Measurements from ENCODE around the gene ARHGEF38.

Gene ARHGEF38

DNA sequence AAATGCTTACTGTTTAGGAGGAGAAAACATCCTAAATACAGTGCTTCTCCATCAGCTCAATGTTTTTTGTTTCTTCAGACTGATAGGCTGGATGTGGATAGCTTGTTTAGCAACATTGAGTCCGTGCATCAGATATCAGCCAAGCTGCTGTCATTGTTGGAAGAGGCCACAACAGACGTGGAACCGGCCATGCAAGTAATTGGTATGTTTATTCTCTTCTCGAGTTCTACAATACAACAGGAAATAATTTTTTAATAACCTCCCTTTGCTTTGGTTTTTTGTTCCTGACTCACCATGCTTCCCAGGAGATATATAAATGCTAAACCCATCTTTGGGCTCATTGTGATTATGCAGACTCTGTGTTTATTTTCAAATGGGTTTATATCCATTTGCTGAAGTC, 60.9 kb downstream of the ARHGEF38 start:
- no peak for DNase-seq (ENCODE audit: low spot score)

GRCh38 chr4:105619188-105619931, 66.9 kb downstream of the ARHGEF38 start:
- DNase-seq (ENCODE audit: low spot score): no peak

- DNase-seq (ENCODE audit: low spot score): no peak
Measured at GRCh38 chr4:105620640-105621323, 68.4 kb downstream of the ARHGEF38 start.

DNA sequence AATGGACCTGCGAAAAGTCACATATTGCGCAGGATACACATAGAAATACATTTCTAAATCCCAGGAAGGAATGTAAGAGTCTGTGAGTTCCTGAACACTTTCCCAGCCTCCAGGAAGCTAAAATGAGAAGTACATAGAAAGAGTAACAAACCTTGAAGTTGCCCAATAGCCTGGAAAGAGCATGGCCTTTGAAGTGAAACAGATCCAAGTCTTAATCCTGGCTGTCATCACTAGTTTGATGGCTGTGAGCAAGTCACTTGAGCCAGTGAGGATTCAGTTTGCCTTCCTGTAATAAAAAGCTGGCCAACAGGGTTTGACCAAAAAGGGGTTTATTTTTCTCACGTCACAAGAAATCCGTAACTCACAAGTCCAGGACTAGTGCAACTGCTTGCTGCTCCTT, 69.8 kb downstream of the ARHGEF38 start:
- no peak for DNase-seq (ENCODE audit: low spot score)

DNA sequence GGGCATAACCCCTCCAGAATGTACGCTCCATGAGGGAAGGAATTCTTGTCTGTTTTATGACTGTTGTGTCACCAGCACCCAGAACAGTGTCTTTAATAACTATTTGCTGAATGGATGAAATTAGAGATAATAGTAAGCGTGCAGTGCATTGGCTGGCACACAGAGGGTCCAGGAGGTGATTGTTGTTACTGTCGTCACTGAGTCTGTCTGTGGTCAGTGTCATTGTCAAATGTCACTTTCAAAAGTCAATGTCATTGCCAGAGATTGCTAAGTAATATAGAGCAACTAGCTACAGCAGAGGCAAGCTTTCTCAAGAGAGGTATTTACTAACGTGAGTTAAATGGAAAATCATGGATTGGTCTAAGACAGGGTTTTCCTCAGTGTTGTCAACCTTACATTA, 70.7 kb downstream of the ARHGEF38 start:
- no peak for DNase-seq (ENCODE audit: low spot score)

DNA sequence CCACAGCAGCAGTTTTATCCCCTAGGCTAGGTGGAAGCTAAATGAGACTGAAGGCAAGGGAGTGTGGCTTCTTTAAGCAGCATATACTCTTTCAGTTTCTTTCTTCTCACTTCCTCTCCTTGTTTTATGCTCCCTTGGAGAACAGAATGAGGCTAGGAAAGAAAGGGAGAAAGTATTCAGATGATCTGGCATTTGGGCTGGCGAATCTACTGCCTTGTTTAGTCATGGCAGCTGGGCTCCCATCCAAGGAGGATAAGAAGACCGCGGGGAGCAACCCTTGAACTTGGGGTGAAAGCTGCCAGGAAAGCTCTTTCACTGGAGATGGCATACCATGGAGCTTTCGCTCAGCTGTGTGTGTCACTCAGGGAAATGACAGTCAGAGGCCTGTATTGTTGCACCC, 72.1 kb downstream of the ARHGEF38 start:
- no peak for DNase-seq (ENCODE audit: low spot score)

DNA sequence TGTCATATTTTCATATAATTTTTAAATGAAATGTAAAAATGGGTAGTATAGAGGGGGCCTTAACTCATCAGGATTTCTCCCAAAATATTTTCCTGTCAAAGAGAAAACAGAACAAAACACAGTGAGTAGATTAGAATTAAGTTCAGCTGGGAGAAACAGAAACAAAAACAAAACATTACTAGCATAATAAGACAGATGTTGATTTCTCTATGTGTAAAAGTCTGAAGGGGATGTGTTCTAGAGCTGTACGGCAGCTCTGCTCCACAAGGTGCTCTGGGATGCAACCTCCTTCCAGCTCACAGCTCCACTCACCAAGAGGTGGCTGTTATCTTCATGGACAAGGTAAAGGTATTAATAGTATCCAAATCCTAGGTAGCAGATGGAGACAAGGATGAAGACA, 72.8 kb downstream of the ARHGEF38 start:
- DNase-seq (ENCODE audit: low spot score): no peak

DNA sequence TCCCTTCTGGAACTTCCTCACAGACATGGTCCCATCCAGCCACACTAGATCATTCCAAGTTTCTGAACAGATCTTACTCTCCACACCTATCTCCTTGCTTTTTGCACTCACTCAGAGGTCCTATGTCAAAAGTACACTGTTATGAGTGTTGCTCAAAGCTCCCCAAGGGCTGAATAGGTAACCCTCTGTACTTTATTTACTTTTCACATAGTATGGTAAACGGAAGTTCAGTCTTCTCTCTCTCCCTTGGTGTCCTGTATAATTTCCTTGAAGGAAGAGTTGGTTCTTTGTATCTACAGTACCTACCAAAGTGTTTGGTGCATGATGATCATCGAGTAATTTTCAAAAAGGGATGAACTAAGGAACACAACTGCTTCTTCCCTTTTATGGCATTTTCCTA, 74.4 kb downstream of the ARHGEF38 start:
- DNase-seq (ENCODE audit: low spot score): no peak

GRCh38 chr4:105627620-105628019, 75.2 kb downstream of the ARHGEF38 start:
- no peak for DNase-seq (ENCODE audit: low spot score)

- no peak for DNase-seq (ENCODE audit: low spot score)
Measured at GRCh38 chr4:105630670-105631655, 78.5 kb downstream of the ARHGEF38 start.

DNA sequence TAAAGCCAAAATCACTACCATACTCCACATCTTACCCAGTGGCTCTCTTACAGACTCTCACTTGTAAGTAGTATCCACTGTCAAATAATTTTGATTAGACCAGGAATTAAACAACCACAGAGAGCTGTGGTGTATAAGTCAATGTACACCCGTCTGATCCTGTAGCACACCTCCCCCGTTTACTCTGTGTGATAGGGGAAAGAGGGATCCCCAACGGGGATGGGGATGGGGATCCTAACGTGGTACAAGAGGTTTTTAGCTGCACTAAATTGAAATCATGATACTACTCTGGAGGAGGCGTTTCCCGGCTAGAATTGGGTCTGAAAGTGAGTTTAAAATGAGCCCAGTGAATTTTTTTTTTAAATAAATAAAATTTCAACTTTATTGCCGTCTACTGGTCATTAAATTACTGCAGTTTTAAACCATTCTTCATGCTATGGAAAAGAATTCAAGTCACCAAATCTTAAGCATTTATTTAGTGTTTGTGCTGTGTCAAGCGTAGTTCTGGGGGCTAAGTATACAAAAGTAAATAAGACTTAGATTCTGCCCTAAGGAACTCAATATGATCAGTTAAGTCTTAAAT, 79.5 kb downstream of the ARHGEF38 start:
- no peak for DNase-seq (ENCODE audit: low spot score)

GRCh38 chr4:105632599-105632998, 80.2 kb downstream of the ARHGEF38 start:
- DNase-seq (ENCODE audit: low spot score): no peak

DNA sequence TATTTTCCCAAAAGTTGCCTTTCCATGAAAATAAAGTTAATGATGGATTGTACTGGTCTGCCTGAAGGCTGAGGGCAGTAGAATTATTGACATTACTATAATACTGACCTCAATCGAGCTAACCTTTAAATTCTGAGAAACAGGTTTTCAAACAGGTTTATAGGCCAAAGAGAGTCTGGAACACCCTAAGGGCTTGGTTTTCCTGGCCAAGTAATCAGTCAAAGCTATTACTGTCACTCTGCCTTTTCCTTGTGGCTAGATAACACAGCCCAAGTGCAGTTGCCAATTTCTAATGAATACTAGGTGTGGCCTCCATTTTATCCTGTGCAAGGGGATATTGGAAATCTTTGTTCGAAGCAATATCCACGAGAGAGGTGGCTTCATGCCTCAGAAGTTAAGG, 80.8 kb downstream of the ARHGEF38 start:
- no peak for DNase-seq (ENCODE audit: low spot score)

- no peak for DNase-seq (ENCODE audit: low spot score)
Measured at GRCh38 chr4:105634402-105635080, 82.1 kb downstream of the ARHGEF38 start.

DNA sequence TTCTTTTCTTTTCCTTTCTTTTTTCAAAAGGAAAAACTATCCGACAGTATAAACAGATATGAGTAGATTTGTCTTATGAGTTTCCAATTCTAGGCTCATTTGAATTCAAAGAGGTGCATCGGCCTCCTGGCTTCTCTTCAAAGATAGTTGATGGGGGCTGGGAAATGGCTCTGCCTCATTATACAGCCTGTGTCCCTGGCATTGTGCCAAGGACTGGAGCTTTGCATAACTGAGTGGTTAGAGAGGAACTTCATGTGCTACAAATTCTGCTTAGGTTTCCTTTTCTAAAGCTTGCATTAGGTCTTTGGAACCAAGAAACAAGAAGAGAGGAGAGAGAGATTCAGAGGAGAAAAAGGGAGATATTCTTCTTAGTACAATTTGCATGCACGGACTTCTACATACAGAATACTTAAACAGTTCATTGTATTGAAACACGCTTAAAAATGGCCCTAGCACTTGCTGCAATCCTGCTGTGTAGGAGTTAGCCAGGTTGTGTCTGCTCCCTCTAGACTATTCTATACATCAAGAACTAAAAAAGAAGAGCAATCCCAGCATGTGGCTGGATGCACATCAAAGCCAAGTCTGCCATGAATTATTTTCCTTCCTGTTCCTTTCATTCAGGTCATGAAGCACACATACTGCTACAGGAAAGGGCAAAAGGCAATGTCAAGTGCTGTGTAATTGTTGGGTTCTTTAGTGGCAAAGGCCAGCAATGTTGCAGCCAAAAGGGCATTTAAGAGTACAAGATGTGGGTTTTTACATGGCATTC, 85.2 kb downstream of the ARHGEF38 start:
- DNase-seq (ENCODE audit: low spot score): no peak

- DNase-seq (ENCODE audit: low spot score): no peak
Measured at GRCh38 chr4:105641845-105642244, 89.4 kb downstream of the ARHGEF38 start.

- no peak for DNase-seq (ENCODE audit: low spot score)
Measured at GRCh38 chr4:105644257-105644656, 91.8 kb downstream of the ARHGEF38 start.

GRCh38 chr4:105645440-105645839, 93.0 kb downstream of the ARHGEF38 start:
- no peak for DNase-seq (ENCODE audit: low spot score)

DNA sequence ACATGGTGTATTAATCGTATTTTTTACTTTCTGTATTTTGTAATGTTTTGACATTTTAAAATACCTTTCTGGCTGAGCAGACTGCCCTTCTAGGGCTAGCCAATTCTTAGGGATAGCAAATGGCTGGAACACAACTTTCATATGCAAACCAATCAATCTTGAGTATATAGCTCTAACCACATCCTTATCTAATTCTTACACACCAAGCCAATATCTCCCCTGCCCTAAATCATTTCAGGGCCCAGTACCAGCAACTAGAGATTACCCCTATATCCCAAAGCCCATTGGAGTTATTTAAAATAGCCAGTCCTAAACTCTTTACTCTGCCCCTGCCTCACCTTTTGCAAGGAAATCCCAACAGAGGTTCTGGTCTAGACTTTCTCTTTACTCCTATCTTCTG, 97.8 kb downstream of the ARHGEF38 start:
- DNase-seq (ENCODE audit: low spot score): no peak

DNA sequence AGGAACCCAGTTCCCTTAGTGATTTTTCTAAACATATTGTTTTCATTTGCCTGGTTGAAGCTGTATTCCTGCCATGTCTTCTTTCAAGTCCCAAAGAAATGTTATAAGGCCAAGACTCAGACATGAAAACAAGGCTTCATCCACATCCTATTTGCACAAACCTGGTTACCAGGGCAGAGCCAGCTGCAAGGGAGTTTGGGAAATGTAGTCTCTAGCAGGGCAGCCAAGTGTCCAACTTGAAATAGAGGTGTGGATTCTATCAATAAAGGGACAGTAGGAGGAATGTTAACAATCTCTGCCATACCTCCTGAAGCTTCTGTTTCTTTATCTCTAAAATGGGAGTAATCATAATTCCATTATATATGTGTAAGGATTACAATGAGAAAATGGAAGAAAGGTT, 99.5 kb downstream of the ARHGEF38 start:
- DNase-seq (ENCODE audit: low spot score): no peak
